ENCODE data around the gene EPN2.
"Not testable (repeated sequence)": the region's sequence is repeated elsewhere in the genome, so short reads cannot be mapped to it uniquely, and the experiment has no call there.

EPN2 gene

GRCh38 chr17:19237139-19237388 is at the start of gene EPN2:
Gene EPN2, plus strand, starts transcription at chr17:19237366. Its CDS starts 45,754 bp downstream, at chr17:19283120.
- DNase-seq: peak; percentile 72

- not testable (repeated sequence) for DNase-seq
These were observed 49.0 kb upstream of the EPN2 start for GRCh38 chr17:19187883-19188869.

- DNase-seq: not testable (repeated sequence)
These were observed 48.1 kb upstream of the EPN2 start for GRCh38 chr17:19188870-19189708.

- DNase-seq: not testable (repeated sequence)
These were observed 47.3 kb upstream of the EPN2 start for GRCh38 chr17:19189781-19190405.

- not testable (repeated sequence) for DNase-seq
These were observed 40.6 kb upstream of the EPN2 start for GRCh38 chr17:19196382-19197204.

GRCh38 chr17:19202448-19202847 is 34.7 kb upstream of the EPN2 start:
- not testable (repeated sequence) for DNase-seq

GRCh38 chr17:19203429-19203828 is 33.7 kb upstream of the EPN2 start:
- not testable (repeated sequence) for DNase-seq

GRCh38 chr17:19215074-19215860 is 21.9 kb upstream of the EPN2 start:
- DNase-seq: not testable (repeated sequence)

- DNase-seq: not testable (repeated sequence)
These were observed 20.8 kb upstream of the EPN2 start for GRCh38 chr17:19216148-19216926.

- not testable (repeated sequence) for DNase-seq
These were observed 18.3 kb upstream of the EPN2 start for GRCh38 chr17:19218914-19219313.

- DNase-seq: not testable (repeated sequence)
These were observed 17.8 kb upstream of the EPN2 start for GRCh38 chr17:19219384-19219783.

- not testable (repeated sequence) for DNase-seq
These were observed 17.0 kb upstream of the EPN2 start for GRCh38 chr17:19220195-19220594.

GRCh38 chr17:19226610-19227588 is 10.3 kb upstream of the EPN2 start:
- DNase-seq: not testable (repeated sequence)

- DNase-seq: not testable (repeated sequence)
These were observed 2.5 kb upstream of the EPN2 start for GRCh38 chr17:19234676-19235075.

- not testable (repeated sequence) for DNase-seq
These were observed 621 bp upstream of the EPN2 start for GRCh38 chr17:19236351-19237138.

GRCh38 chr17:19237389-19238166 is 412 bp downstream of the EPN2 start:
- peak; percentile 21 for DNase-seq

GRCh38 chr17:19238167-19238505 is 970 bp downstream of the EPN2 start:
- peak; percentile 13 for DNase-seq

- no peak for DNase-seq
These were observed 2.4 kb downstream of the EPN2 start for GRCh38 chr17:19239544-19239943.

All from CD4-positive, alpha-beta T cell treated with Interleukin-17A for 4 hours (primary cell).